Fibroblast of pulmonary artery (primary cell): Measurements from ENCODE around the gene KRT16.

Experiments used
- DNase-seq: peaks from one replicate; pipeline ENCODE4 v3.0.0-alpha.2; 2010; ENCODE audit warnings: low read depth
- H3K4me3 ChIP-seq: replicated peaks from 2 replicates; pipeline ENCODE4 v1.5.1; 2011; ENCODE audit warnings: low read depth, mild to moderate bottlenecking, control low read depth, low read length, moderate library complexity
- CTCF ChIP-seq: IDR thresholded peaks from 2 replicates; pipeline ENCODE4 v1.5.1; 2011; ENCODE audit warnings: mild to moderate bottlenecking, control low read depth, low read length, inconsistent platforms; ENCODE audit errors: missing control alignments

KRT16 gene

GRCh38 chr17:41656249-41657023 is 43.9 kb upstream of the KRT16 start:
- DNase-seq = no peak
- TF ChIP-seq CTCF = no peak
- no peak overlapping the region for H3K4me3 ChIP-seq

- no peak overlapping the region for H3K4me3 ChIP-seq
- DNase-seq = no peak
- TF ChIP-seq CTCF = no peak
Observed at GRCh38 chr17:41655611-41656111, 43.1 kb upstream of the KRT16 start.

GRCh38 chr17:41654678-41655607 is 42.4 kb upstream of the KRT16 start:
- TF ChIP-seq CTCF = no peak
- H3K4me3 ChIP-seq = no peak overlapping the region
- no peak for DNase-seq

- no peak for DNase-seq
- H3K4me3 ChIP-seq = no peak overlapping the region
- TF ChIP-seq CTCF = no peak
Observed at GRCh38 chr17:41653892-41654677, 41.5 kb upstream of the KRT16 start.

- DNase-seq = no peak
- no peak overlapping the region for H3K4me3 ChIP-seq
- TF ChIP-seq CTCF = no peak
Observed at GRCh38 chr17:41653421-41653820, 40.9 kb upstream of the KRT16 start.

- TF ChIP-seq CTCF = no peak
- no peak overlapping the region for H3K4me3 ChIP-seq
- no peak for DNase-seq
Observed at GRCh38 chr17:41652461-41652970, 39.9 kb upstream of the KRT16 start.
